Endothelial cell (in vitro differentiated cells): ENCODE results near the gene NLRP4. TPM values are rescaled to one million over a fixed set of nuclear protein-coding genes. Genes with fewer than 3 reads are reported as not detected.

Experiments
- DNase-seq: peaks from one replicate; pipeline ENCODE4 v3.0.0; 2021; ENCODE audit warnings: low spot score
- H3K27ac Mint-ChIP-seq: one replicate; pipeline ENCODE4 v1.8.0; 2021; ENCODE audit warnings: mixed read lengths, inconsistent platforms; ENCODE audit not compliant: unreplicated experiment
- H3K27me3 Mint-ChIP-seq: one replicate; pipeline ENCODE4 v1.8.0; 2021; ENCODE audit warnings: mild to moderate bottlenecking, moderate library complexity, mixed read lengths, inconsistent platforms; ENCODE audit not compliant: unreplicated experiment
- H3K36me3 Mint-ChIP-seq: one replicate; pipeline ENCODE4 v1.8.0; 2021; ENCODE audit warnings: mild to moderate bottlenecking, low read depth, mixed read lengths, inconsistent platforms; ENCODE audit not compliant: unreplicated experiment
- H3K4me1 Mint-ChIP-seq: one replicate; pipeline ENCODE4 v1.8.0; 2021; ENCODE audit warnings: mild to moderate bottlenecking, mixed read lengths, inconsistent platforms; ENCODE audit not compliant: unreplicated experiment
- H3K4me3 Mint-ChIP-seq: one replicate; pipeline ENCODE4 v1.8.0; 2021; ENCODE audit warnings: mild to moderate bottlenecking, mixed read lengths, inconsistent platforms; ENCODE audit not compliant: unreplicated experiment
- H3K9me3 Mint-ChIP-seq: one replicate; pipeline ENCODE4 v1.8.0; 2021; ENCODE audit warnings: mixed read lengths, inconsistent platforms; ENCODE audit not compliant: unreplicated experiment
- total RNA-seq: library from RNA; stranded (reverse); fragmentation: NEBNext Ultra II Directional; extraction: Animal tissue kit (Norgen Biotek cat#: 25700); gene quantifications from one replicate; pipeline ENCODE4 v1.2.1, GENCODE V29; 2021; ENCODE audit not compliant: unreplicated experiment
- TF ChIP-seq, protein P1 (sequence below): fragments of 200-600 bp; sonication (generic); IDR thresholded peaks from one replicate; pipeline ENCODE4 v1.5.0; 2021; ENCODE audit warnings: antibody characterized with exemption; ENCODE audit not compliant: unreplicated experiment

The NLRP4 gene
- total RNA-seq, 1 donor from 2014 or later: not detected

- Mint-ChIP-seq H3K9me3 (peaks cover 30% of the 10 kb centered on the region), H3K36me3 (peaks cover 20% of the 10 kb centered on the region), H3K4me1 (no peaks in the 10 kb centered on the region), H3K27ac (no peak overlapping the region), H3K27me3 (peaks cover 2% of the 10 kb centered on the region), H3K4me3 (no peak overlapping the region)
- TF ChIP-seq, protein P1, sequence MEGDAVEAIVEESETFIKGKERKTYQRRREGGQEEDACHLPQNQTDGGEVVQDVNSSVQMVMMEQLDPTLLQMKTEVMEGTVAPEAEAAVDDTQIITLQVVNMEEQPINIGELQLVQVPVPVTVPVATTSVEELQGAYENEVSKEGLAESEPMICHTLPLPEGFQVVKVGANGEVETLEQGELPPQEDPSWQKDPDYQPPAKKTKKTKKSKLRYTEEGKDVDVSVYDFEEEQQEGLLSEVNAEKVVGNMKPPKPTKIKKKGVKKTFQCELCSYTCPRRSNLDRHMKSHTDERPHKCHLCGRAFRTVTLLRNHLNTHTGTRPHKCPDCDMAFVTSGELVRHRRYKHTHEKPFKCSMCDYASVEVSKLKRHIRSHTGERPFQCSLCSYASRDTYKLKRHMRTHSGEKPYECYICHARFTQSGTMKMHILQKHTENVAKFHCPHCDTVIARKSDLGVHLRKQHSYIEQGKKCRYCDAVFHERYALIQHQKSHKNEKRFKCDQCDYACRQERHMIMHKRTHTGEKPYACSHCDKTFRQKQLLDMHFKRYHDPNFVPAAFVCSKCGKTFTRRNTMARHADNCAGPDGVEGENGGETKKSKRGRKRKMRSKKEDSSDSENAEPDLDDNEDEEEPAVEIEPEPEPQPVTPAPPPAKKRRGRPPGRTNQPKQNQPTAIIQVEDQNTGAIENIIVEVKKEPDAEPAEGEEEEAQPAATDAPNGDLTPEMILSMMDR: no peak
- no peak for DNase-seq
Measured at GRCh38 chr19:55930996-55931515, 94.7 kb downstream of the NLRP4 start.

Other genes starting within 250 kb of the NLRP4 start
- 21.5 TPM for gene FIZ1, start 237.0 kb upstream of the NLRP4 start, total RNA-seq
- gene ZNF524, start 236.3 kb upstream of the NLRP4 start, total RNA-seq: 9.3 TPM
- 14.5 TPM for gene ZNF865, start 230.9 kb upstream of the NLRP4 start, total RNA-seq
- gene ZNF784, start 212.0 kb upstream of the NLRP4 start, total RNA-seq: 6.8 TPM
- gene ZNF580, start 195.5 kb upstream of the NLRP4 start, total RNA-seq: 34.0 TPM
- gene ZNF581, start 192.9 kb upstream of the NLRP4 start, total RNA-seq: 47.2 TPM
- gene CCDC106, start 188.3 kb upstream of the NLRP4 start, total RNA-seq: 20.1 TPM
- gene U2AF2, start 181.5 kb upstream of the NLRP4 start, total RNA-seq: 219 TPM
- 250 TPM for gene EPN1, start 161.3 kb upstream of the NLRP4 start, total RNA-seq
- not detected for gene NLRP9, start 98.1 kb upstream of the NLRP4 start, total RNA-seq
- not detected for gene RFPL4A, start 77.4 kb upstream of the NLRP4 start, total RNA-seq
- gene RFPL4AL1, start 67.4 kb upstream of the NLRP4 start, total RNA-seq: not detected
- not detected for gene NLRP11, start 4.5 kb upstream of the NLRP4 start, total RNA-seq
- not detected for gene NLRP13, start 95.8 kb downstream of the NLRP4 start, total RNA-seq
- gene NLRP8, start 111.3 kb downstream of the NLRP4 start, total RNA-seq: not detected
- gene NLRP5, start 150.2 kb downstream of the NLRP4 start, total RNA-seq: not detected